HUES6 (cell line): ENCODE measurements around the gene DHRS2.

Experiments
- H3K27ac ChIP-seq: 2 replicates; pipeline ENCODE4 v1.7.0; 2013; ENCODE audit warnings: low read depth, mild to moderate bottlenecking, low read length, inconsistent platforms
- H3K27me3 ChIP-seq: 2 replicates; pipeline ENCODE4 v1.6.1; 2013; ENCODE audit warnings: low read length; ENCODE audit not compliant: control insufficient read depth, insufficient read depth
- H3K36me3 ChIP-seq: 2 replicates; pipeline ENCODE4 v1.6.1; 2013; ENCODE audit warnings: low read length; ENCODE audit not compliant: control insufficient read depth, insufficient read depth
- H3K4me1 ChIP-seq: 2 replicates; pipeline ENCODE4 v1.6.1; 2013; ENCODE audit warnings: low read length; ENCODE audit not compliant: control insufficient read depth, insufficient read depth
- H3K4me3 ChIP-seq: 2 replicates; pipeline ENCODE4 v1.5.1; 2013; ENCODE audit warnings: low read depth, low read length
- H3K9ac ChIP-seq: one replicate; pipeline ENCODE4 v1.6.1; 2013; ENCODE audit warnings: mild to moderate bottlenecking, low read length
- H3K9me3 ChIP-seq: 2 replicates; pipeline ENCODE4 v1.6.1; 2013; ENCODE audit warnings: low read depth, low read length; ENCODE audit not compliant: control insufficient read depth, insufficient read depth

DHRS2 gene

DNA sequence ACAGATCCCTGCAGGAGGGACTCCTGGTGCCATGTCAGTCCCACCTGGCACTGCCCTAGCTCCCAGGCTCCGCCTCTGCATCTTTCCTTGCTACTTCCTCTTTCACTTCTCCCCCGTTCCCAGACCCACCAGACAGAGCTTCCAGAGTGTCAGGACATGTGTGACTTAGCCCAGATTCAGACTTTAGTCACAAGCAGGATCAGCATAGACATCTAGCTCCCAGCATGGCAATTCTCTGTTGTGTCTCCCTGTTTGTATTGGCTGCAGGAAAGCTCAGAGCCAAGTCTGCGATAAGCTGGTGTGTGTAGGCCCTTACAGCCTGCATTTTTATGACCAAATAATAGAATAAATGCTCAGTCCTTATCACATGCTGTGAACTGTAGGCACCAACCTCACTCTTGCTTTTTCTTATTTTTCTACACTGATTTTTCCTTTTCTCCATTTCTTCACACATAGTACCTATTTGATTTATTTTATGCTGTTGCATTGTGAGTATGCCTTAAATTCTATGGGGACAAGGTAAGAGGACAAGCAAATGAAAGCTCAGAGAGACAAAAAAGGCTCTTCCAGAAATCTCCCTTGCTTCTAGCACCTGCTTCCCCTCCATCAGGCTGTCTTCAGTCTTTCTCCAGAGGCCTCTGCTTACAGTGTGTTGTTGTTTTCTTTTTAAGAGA is 5.9 kb downstream of the DHRS2 start:
- Histone ChIP-seq H3K27me3 (no peaks in the 10 kb centered on the region), H3K4me1 (peaks cover 11% of the 10 kb centered on the region), H3K4me3 (no peak overlapping the region), H3K9ac (no peak overlapping the region), H3K27ac (no peak overlapping the region), H3K36me3 (no peaks in the 10 kb centered on the region), H3K9me3 (no peaks in the 10 kb centered on the region; the same call in 1 of the 2 replicates)

DNA sequence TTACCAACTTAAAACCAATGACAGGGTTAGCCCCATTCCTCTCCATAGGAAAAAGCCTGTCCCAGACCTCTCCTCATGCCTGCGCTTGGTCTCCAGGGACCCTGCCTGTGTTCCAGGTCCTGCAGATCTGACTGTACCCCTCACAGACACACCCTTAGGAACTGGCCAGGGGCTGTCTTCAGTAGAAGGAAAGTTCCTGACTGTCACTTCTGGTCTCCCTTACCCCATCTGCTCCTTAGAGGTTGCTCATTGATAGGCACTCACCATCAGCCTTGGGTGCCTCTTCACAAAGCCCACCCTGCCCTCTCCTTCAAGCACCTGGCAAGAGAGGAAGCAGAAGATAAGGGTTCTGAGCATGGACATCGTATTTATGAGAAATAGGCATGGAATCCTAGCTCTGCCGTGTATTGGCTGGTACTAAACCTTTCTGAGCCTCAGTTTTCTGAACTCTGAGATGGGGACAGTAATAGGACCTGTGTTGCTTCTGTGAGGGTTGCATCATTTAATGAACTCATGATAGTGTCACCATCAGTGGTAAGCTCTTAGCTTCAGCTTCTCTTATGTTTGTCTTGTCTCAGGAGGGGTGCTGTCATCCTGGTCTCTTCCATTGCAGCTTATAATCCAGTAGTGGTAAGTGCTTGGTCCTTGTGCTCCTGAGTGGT is 7.5 kb downstream of the DHRS2 start:
- Histone ChIP-seq H3K4me1 (peaks cover 11% of the 10 kb centered on the region), H3K27me3 (no peaks in the 10 kb centered on the region), H3K9ac (no peak overlapping the region), H3K9me3 (no peaks in the 10 kb centered on the region), H3K27ac (no peak overlapping the region), H3K36me3 (no peaks in the 10 kb centered on the region), H3K4me3 (no peak overlapping the region)

DNA sequence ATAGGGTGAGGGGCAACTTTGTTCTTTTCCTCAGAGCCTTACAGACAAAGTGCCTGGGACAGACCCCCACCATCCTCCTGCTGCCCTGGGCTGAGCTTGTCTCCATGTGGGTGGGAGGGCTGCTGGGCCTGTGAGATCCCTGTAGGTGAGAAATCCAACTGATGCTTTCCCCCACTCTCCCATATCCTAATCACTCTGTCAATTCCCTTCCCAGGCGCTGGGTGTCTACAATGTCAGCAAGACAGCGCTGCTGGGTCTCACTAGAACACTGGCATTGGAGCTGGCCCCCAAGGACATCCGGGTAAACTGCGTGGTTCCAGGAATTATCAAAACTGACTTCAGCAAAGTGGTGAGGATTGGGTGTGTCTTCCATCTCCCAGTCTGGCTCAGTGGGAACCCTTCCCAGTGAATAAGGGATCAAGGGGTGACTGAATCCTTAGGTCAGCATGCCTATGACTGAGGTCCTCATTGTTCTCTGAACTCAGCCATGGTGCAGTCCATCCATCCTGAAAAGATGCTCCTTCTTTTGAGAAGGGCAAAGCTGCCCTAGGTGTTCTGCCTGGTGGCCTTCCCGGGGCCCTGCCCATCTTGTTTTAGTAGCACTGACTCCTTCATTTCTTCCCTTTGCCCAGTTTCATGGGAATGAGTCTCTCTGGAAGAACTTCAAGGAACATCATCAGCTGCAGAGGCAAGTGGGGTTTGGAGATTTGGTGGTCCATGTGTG is 8.2 kb downstream of the DHRS2 start:
- Histone ChIP-seq H3K27me3 (no peaks in the 10 kb centered on the region), H3K36me3 (no peaks in the 10 kb centered on the region), H3K27ac (no peak overlapping the region), H3K9me3 (no peaks in the 10 kb centered on the region), H3K9ac (no peak overlapping the region), H3K4me1 (peaks cover 11% of the 10 kb centered on the region), H3K4me3 (no peak overlapping the region)

DNA sequence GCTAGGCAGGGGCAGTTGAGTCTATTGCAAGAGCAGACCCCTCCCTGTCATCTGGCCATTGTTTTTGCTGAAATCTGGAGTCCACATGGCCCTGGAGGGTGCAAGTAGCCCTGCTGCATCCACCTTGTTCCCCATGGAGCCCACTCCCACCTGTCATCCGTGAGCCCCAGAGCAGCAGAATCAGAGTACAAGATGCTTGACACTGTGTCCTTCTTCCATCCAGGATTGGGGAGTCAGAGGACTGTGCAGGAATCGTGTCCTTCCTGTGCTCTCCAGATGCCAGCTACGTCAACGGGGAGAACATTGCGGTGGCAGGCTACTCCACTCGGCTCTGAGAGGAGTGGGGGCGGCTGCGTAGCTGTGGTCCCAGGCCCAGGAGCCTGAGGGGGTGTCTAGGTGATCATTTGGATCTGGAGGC is 8.8 kb downstream of the DHRS2 start:
- Histone ChIP-seq H3K9ac (no peak overlapping the region), H3K36me3 (no peaks in the 10 kb centered on the region), H3K27me3 (no peaks in the 10 kb centered on the region), H3K27ac (no peak overlapping the region), H3K4me3 (no peak overlapping the region), H3K9me3 (no peaks in the 10 kb centered on the region), H3K4me1 (peaks cover 11% of the 10 kb centered on the region)

DNA sequence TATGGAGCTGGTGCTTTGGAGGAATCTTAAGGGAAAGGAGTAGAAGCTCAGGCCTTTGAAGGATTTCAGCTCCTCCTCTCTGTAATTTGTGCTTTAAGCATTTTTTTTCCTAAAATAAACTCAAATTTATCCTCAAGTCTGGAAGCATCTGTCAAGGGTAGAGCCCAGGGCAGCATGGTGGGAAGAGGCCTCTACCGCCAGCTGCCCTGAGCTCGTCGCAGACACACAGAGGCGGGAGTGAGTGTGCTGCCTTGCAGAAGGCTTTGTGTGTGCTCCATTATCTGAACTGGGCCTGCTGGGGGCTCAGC is 9.3 kb downstream of the DHRS2 start:
- no peak overlapping the region for H3K4me3 ChIP-seq
- no peaks in the 10 kb centered on the region for H3K36me3 ChIP-seq
- H3K9me3 ChIP-seq: no peaks in the 10 kb centered on the region
- no peak overlapping the region for H3K27ac ChIP-seq
- no peak overlapping the region for H3K9ac ChIP-seq
- H3K27me3 ChIP-seq: no peaks in the 10 kb centered on the region
- peaks cover 8% of the 10 kb centered on the region for H3K4me1 ChIP-seq

DNA sequence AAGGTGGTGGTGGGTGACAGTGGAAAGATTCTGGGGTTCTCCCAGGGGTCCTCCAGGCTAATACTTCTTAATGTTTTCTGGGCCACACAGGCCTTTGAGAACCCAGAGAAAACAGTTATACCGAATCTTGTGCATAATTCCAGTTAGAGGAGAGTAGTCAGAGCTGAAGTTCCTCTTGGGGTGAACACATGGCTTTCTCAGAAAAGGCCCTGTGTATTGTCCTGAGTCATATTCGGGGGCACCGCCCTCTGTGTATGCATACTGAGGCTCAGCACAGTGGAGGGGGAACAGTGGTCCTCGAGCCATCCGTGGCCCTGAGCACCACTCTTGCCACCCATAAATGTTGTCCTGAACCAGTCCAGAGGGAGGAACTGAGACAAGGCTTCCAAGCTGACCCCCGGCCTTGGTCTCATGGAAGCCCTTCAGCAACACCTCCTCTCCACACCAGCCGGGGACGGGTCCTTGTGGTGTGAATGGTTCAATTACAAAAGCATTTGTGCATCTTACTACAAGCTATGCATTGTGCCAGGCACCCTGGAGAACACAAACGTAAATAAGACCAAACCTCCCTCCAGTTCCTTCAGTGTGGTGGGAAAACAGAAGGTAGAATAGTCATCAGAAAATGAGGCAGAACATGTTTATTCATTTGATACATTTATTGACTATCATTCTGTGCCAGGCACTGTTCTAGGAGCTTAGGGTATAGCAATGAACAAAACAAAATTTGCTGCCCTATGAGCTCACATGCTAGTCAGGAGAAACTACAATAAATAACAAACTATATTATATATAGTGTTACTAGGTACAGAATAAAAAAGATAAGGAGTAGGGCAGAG is 9.9 kb downstream of the DHRS2 start:
- H3K9me3 ChIP-seq: no peaks in the 10 kb centered on the region
- no peaks in the 10 kb centered on the region for H3K27me3 ChIP-seq
- peaks cover 2% of the 10 kb centered on the region; the same call in 1 of the 2 replicates for H3K4me1 ChIP-seq
- H3K4me3 ChIP-seq: no peak overlapping the region
- no peak overlapping the region for H3K27ac ChIP-seq
- no peak overlapping the region for H3K9ac ChIP-seq
- no peaks in the 10 kb centered on the region for H3K36me3 ChIP-seq

DNA sequence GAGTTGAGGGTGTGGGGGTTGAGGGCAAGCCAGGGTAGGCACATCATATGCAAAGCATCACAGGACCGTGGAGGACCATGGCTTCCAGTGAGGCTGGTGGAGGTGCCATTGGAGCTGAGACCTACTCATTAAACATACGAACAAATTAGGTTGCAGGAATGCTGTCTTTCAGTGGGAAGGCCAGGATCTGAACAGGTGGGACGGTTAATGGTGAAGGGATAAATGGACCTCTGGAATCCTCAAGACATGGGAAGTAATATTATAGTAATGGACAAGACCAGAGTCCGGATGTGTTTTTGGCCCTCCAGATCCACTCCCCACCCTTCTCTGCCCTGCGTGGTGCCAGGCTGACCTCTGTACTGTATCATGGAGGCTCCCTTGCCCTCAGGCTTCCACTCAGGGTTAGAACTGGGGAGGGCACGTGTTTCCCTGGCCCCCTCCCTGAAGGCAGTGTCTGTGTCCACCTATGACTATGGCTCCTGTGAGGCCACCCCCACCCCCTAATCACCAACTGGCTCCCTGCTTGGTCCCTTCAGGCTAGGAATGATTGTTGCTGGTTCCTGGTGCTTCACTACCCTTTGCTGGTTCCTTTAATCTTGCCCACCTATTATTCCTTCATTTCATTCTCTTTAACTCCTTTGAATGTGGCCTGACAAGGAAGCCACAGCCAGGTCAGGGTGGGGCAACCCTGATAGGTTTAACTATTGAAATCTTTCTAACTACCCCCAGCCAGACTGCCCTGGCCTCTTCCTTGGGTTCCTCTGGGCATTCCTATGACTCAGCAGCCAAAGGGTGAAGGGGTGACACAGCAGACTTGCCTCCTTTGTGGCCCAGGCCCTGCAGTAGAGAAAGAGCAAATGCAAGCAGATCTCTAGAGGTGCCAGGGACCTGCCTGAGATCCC is 10.7 kb downstream of the DHRS2 start:
- Histone ChIP-seq H3K27ac (no peak overlapping the region), H3K27me3 (no peaks in the 10 kb centered on the region), H3K9ac (no peak overlapping the region), H3K36me3 (no peaks in the 10 kb centered on the region), H3K4me1 (no peaks in the 10 kb centered on the region), H3K9me3 (no peaks in the 10 kb centered on the region), H3K4me3 (no peak overlapping the region)

DNA sequence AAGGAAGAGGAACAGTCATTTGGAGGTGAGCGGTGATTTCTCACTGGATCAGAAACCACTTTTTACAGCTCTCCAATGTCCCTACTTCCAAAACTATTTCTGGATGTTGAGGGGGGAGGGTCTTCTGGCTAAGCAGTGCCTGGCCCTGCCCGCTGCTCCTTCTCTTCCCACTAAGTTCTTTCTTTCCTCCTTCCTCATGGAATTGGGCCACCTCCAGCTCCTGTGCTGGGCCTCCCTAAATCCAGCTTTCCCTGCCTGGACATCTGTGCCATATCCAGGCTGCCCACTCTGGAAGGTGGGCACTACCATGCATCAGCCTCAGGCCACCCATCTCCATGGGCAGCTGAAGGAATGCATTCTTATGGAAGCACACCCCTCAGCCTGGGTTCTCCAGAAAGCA is 11.5 kb downstream of the DHRS2 start:
- H3K27me3 ChIP-seq: no peaks in the 10 kb centered on the region

DNA sequence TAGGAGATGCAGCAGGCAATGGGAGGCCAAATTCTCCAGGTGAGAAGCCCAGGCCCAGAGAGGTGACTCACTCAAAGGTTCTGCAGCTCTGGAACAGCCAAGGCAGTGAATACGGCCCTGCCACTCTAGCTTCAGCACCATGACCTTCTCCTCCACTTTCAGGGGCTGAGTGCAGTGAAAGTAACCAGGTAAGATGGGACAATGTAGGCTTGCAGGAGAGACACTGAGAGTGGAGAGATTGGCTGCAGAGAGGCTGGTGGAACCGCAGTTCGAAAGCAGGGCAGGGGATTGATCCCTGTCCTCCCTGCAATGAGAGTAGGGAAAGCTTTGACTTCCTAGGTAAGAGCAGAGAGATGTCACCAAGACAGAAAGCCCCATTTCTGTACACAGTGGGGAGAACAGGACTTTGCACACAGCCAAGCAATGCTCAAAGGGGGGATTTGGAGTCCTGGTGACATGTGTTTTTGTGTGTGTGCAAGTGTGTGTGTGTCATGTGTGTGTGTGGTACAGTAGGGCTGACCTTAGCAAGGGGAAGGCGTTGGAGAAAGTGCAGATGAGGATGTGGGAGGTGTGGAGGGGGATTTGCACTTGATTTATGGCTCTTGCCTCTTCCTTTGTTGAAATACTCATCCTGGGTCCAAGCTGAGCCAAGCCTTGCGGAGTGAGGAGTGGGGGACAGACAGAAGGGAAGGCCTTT is 12.7 kb downstream of the DHRS2 start:
- H3K4me1 ChIP-seq: no peaks in the 10 kb centered on the region
- H3K36me3 ChIP-seq: no peaks in the 10 kb centered on the region
- H3K9me3 ChIP-seq: no peaks in the 10 kb centered on the region
- H3K27me3 ChIP-seq: no peaks in the 10 kb centered on the region
- H3K27ac ChIP-seq: no peak overlapping the region
- no peak overlapping the region for H3K9ac ChIP-seq
- no peak overlapping the region for H3K4me3 ChIP-seq

More for the DNA sequence above, 11.5 kb downstream of the DHRS2 start:
- no peaks in the 10 kb centered on the region for H3K9me3 ChIP-seq
- H3K4me1 ChIP-seq: no peaks in the 10 kb centered on the region
- no peaks in the 10 kb centered on the region for H3K36me3 ChIP-seq
- no peak overlapping the region for H3K4me3 ChIP-seq
- H3K9ac ChIP-seq: no peak overlapping the region
- H3K27ac ChIP-seq: no peak overlapping the region

DNA sequence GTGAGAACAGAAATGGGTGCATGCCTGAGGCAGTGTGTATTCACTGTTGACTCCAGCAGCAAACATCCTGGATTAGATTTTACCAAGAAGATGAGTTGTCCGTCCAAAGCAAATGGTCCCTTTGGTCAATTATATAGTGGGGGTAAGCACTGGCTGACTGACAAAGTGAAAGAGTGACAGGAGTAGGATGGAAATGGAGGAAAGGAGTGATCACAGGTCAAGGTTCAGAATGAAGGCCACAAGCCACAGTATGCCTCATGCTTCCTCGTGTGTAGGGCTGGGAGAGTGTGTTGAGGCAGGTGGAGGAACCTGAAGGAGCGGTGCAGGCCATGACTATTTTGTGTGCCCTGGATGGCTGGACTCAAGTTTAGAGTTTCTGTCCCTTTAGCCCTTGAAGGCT is 14.3 kb downstream of the DHRS2 start:
- H3K27me3 ChIP-seq: no peaks in the 10 kb centered on the region
- H3K4me1 ChIP-seq: no peaks in the 10 kb centered on the region
- no peaks in the 10 kb centered on the region for H3K36me3 ChIP-seq
- H3K4me3 ChIP-seq: no peak overlapping the region
- no peak overlapping the region for H3K27ac ChIP-seq
- H3K9ac ChIP-seq: no peak overlapping the region
- H3K9me3 ChIP-seq: no peaks in the 10 kb centered on the region
